SK-N-SH treated with all-trans-retinoic acid at 6 μM for 48 hours (cell line): ENCODE measurements around the gene CCL22.

Experiments used
- ATAC-seq: fragments of 200-7000 bp; cut with Tn5 transposase; 3 replicates; pipeline ENCODE4 v1.9.1; 2020; ENCODE audit warnings: mild to moderate bottlenecking, moderate library complexity
- ARNTL ChIP-seq: fragments of 450-650 bp; formaldehyde crosslinking; IDR thresholded peaks from 2 replicates; pipeline ENCODE4 v1.5.0; 2020; ENCODE audit warnings: low read depth, mild to moderate bottlenecking, moderate library complexity, borderline replicate concordance
- BACH2 ChIP-seq: fragments of 250-450 bp; sonication (Bioruptor Pico); IDR thresholded peaks from 2 replicates; pipeline ENCODE4 v1.9.0; 2021; ENCODE audit warnings: mild to moderate bottlenecking, borderline replicate concordance
- CREB5 ChIP-seq: fragments of 250-450 bp; sonication (Bioruptor Pico); IDR thresholded peaks from 2 replicates; pipeline ENCODE4 v1.5.1; 2020; ENCODE audit warnings: low read depth, mild to moderate bottlenecking, moderate library complexity
- CSDC2 ChIP-seq: fragments of 250-450 bp; sonication (Bioruptor Pico); IDR thresholded peaks from 2 replicates; pipeline ENCODE4 v1.5.0; 2020; ENCODE audit warnings: mild to moderate bottlenecking, moderate library complexity
- ESRRG ChIP-seq: fragments of 250-450 bp; sonication (Bioruptor Pico); IDR thresholded peaks from 2 replicates; pipeline ENCODE4 v1.6.1; 2021; ENCODE audit warnings: mild to moderate bottlenecking
- ISL1 ChIP-seq: fragments of 250-450 bp; sonication (Bioruptor Pico); IDR thresholded peaks from 2 replicates; pipeline ENCODE4 v2.1.2; 2022; ENCODE audit warnings: mild to moderate bottlenecking, moderate library complexity
- OSR1 ChIP-seq: fragments of 250-450 bp; sonication (Bioruptor Pico); IDR thresholded peaks from 2 replicates; pipeline ENCODE4 v1.8.0; 2022; ENCODE audit warnings: moderate library complexity, mild to moderate bottlenecking, inconsistent platforms
- POU6F1 ChIP-seq: fragments of 250-450 bp; sonication (Bioruptor Pico); IDR thresholded peaks from 2 replicates; pipeline ENCODE4 v1.8.0; 2021; ENCODE audit warnings: low read depth, mild to moderate bottlenecking, moderate library complexity, borderline replicate concordance
- PPARA ChIP-seq: fragments of 250-450 bp; sonication (Bioruptor Pico); IDR thresholded peaks from 2 replicates; pipeline ENCODE4 v1.5.0; 2020; ENCODE audit warnings: mild to moderate bottlenecking, borderline replicate concordance
- RARB ChIP-seq: fragments of 250-450 bp; sonication (Bioruptor Pico); IDR thresholded peaks from 2 replicates; pipeline ENCODE4 v1.8.0; 2021; ENCODE audit warnings: mild to moderate bottlenecking, moderate library complexity
- SNAI2 ChIP-seq: fragments of 250-450 bp; sonication (Bioruptor Pico); IDR thresholded peaks from 2 replicates; pipeline ENCODE4 v1.5.0; 2020; ENCODE audit warnings: mild to moderate bottlenecking, moderate library complexity
- TOX ChIP-seq: fragments of 250-450 bp; sonication (Bioruptor Pico); IDR thresholded peaks from 2 replicates; pipeline ENCODE4 v1.8.0; 2021; ENCODE audit warnings: mild to moderate bottlenecking, moderate library complexity, borderline replicate concordance
- ZC3H10 ChIP-seq: fragments of 250-450 bp; sonication (Bioruptor Pico); IDR thresholded peaks from 2 replicates; pipeline ENCODE4 v1.5.1; 2021; ENCODE audit warnings: mild to moderate bottlenecking, moderate library complexity
- ZFP3 ChIP-seq: fragments of 250-450 bp; sonication (Bioruptor Pico); IDR thresholded peaks from 2 replicates; pipeline ENCODE4 v1.5.0; 2020; ENCODE audit warnings: mild to moderate bottlenecking, moderate library complexity
- ZFP30 ChIP-seq: fragments of 450-650 bp; formaldehyde crosslinking; IDR thresholded peaks from 2 replicates; pipeline ENCODE4 v1.5.0; 2022; ENCODE audit warnings: mild to moderate bottlenecking, moderate library complexity
- ZNF565 ChIP-seq: fragments of 450-650 bp; formaldehyde crosslinking; conservative IDR thresholded peaks from 2 replicates; pipeline ENCODE4 v1.5.0; 2020; ENCODE audit warnings: low read depth, mild to moderate bottlenecking, moderate library complexity
- ZNF70 ChIP-seq: fragments of 450-650 bp; formaldehyde crosslinking; IDR thresholded peaks from 2 replicates; pipeline ENCODE4 v1.5.0; 2020; ENCODE audit warnings: mild to moderate bottlenecking, moderate library complexity
- ZNF8 ChIP-seq: fragments of 450-650 bp; formaldehyde crosslinking; IDR thresholded peaks from 2 replicates; pipeline ENCODE4 v1.5.0; 2020; ENCODE audit warnings: mild to moderate bottlenecking, moderate library complexity
- TF ChIP-seq, protein P1 (sequence below): fragments of 250-450 bp; sonication (Bioruptor Pico); IDR thresholded peaks from 2 replicates; pipeline ENCODE4 v1.8.0; 2020; ENCODE audit warnings: mild to moderate bottlenecking, moderate library complexity, borderline replicate concordance
- TF ChIP-seq, protein P2 (sequence below): fragments of 250-450 bp; sonication (Bioruptor Pico); IDR thresholded peaks from 2 replicates; pipeline ENCODE4 v1.5.1; 2021; ENCODE audit warnings: mild to moderate bottlenecking, moderate library complexity
- TF ChIP-seq, protein P3 (sequence below): fragments of 250-450 bp; sonication (Bioruptor Pico); IDR thresholded peaks from 2 replicates; pipeline ENCODE4 v1.5.0; 2020; ENCODE audit warnings: mild to moderate bottlenecking, moderate library complexity

CCL22 gene

GRCh38 chr16:57405097-57405496 lies 46.5 kb downstream of the CCL22 start (continued):
- TF ChIP-seq CREB5 (no peak), BACH2 (no peak), ZFP3 (CRISPR knock-in tag) (no peak)

DNA sequence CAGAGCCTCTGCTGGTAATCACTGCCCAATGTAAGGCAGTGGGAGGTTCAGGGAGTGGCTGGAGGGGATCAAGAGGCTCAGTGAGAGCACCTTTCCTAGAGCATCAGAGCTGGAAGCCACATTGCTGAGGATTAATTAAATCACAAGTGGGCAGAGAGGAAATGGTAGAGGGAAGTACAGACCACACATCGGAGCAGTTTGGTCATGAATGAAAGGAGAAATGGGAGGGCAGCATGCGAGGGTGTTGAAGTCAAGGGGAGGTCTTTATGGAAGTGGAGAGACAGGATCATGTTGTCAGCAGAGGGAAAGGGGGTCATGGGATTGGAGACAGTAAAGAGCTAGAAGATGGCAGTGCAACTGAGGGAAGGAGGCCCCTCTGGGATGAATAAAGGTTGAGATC lies 48.3 kb downstream of the CCL22 start:
- ATAC-seq: no peak
- TF ChIP-seq ZNF8 (CRISPR knock-in tag) (no peak), RARB (CRISPR knock-in tag) (no peak), ISL1 (CRISPR knock-in tag) (no peak), ZNF70 (CRISPR knock-in tag) (no peak), ZNF565 (CRISPR knock-in tag) (no peak), CSDC2 (CRISPR knock-in tag) (no peak), ZFP30 (no peak)
- TF ChIP-seq, protein P1, sequence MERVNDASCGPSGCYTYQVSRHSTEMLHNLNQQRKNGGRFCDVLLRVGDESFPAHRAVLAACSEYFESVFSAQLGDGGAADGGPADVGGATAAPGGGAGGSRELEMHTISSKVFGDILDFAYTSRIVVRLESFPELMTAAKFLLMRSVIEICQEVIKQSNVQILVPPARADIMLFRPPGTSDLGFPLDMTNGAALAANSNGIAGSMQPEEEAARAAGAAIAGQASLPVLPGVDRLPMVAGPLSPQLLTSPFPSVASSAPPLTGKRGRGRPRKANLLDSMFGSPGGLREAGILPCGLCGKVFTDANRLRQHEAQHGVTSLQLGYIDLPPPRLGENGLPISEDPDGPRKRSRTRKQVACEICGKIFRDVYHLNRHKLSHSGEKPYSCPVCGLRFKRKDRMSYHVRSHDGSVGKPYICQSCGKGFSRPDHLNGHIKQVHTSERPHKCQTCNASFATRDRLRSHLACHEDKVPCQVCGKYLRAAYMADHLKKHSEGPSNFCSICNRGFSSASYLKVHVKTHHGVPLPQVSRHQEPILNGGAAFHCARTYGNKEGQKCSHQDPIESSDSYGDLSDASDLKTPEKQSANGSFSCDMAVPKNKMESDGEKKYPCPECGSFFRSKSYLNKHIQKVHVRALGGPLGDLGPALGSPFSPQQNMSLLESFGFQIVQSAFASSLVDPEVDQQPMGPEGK (CRISPR knock-in tag): no peak

GRCh38 chr16:57407521-57408353 lies 49.2 kb downstream of the CCL22 start:
- TF ChIP-seq TOX (CRISPR knock-in tag): no peak
- TF ChIP-seq ARNTL (CRISPR knock-in tag): no peak
- TF ChIP-seq SNAI2 (CRISPR knock-in tag): no peak
- no peak for TF ChIP-seq ZFP30
- TF ChIP-seq, protein P1 (CRISPR knock-in tag): no peak
- no peak for TF ChIP-seq ESRRG (CRISPR knock-in tag)
- no peak for TF ChIP-seq ZNF565 (CRISPR knock-in tag)
- TF ChIP-seq ZNF70 (CRISPR knock-in tag): no peak
- no peak for TF ChIP-seq BACH2
- TF ChIP-seq, protein P2, sequence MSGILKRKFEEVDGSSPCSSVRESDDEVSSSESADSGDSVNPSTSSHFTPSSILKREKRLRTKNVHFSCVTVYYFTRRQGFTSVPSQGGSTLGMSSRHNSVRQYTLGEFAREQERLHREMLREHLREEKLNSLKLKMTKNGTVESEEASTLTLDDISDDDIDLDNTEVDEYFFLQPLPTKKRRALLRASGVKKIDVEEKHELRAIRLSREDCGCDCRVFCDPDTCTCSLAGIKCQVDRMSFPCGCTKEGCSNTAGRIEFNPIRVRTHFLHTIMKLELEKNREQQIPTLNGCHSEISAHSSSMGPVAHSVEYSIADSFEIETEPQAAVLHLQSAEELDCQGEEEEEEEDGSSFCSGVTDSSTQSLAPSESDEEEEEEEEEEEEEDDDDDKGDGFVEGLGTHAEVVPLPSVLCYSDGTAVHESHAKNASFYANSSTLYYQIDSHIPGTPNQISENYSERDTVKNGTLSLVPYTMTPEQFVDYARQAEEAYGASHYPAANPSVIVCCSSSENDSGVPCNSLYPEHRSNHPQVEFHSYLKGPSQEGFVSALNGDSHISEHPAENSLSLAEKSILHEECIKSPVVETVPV (CRISPR knock-in tag): no peak
- TF ChIP-seq, protein P3, sequence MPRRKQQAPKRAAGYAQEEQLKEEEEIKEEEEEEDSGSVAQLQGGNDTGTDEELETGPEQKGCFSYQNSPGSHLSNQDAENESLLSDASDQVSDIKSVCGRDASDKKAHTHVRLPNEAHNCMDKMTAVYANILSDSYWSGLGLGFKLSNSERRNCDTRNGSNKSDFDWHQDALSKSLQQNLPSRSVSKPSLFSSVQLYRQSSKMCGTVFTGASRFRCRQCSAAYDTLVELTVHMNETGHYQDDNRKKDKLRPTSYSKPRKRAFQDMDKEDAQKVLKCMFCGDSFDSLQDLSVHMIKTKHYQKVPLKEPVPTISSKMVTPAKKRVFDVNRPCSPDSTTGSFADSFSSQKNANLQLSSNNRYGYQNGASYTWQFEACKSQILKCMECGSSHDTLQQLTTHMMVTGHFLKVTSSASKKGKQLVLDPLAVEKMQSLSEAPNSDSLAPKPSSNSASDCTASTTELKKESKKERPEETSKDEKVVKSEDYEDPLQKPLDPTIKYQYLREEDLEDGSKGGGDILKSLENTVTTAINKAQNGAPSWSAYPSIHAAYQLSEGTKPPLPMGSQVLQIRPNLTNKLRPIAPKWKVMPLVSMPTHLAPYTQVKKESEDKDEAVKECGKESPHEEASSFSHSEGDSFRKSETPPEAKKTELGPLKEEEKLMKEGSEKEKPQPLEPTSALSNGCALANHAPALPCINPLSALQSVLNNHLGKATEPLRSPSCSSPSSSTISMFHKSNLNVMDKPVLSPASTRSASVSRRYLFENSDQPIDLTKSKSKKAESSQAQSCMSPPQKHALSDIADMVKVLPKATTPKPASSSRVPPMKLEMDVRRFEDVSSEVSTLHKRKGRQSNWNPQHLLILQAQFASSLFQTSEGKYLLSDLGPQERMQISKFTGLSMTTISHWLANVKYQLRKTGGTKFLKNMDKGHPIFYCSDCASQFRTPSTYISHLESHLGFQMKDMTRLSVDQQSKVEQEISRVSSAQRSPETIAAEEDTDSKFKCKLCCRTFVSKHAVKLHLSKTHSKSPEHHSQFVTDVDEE (CRISPR knock-in tag): no peak
- no peak for TF ChIP-seq ZC3H10 (CRISPR knock-in tag)
- ATAC-seq: no peak

DNA sequence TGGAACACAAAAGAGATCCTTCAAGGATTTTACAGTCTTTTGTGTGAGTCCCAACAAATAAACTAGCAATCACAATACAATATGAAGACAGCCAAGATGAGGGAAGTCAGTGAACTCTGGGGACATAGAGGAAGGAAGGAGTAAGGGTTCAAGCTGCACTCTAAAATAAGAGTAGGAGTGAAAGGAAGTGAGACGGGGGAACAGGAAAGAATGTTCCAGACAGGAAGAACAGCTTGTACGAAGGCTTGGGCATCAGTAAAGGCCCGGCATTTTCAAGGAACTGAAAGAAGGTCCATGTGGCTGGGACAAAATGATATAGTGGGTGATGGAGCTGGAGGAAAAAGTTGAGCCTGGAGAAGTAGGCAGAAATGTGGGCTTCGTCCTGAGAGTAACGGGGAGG lies 50.5 kb downstream of the CCL22 start:
- ATAC-seq: no peak
- TF ChIP-seq OSR1 (CRISPR knock-in tag) (no peak), ISL1 (CRISPR knock-in tag) (no peak), CSDC2 (CRISPR knock-in tag) (no peak), ZFP30 (no peak), POU6F1 (CRISPR knock-in tag) (no peak), ARNTL (CRISPR knock-in tag) (no peak), ZNF70 (CRISPR knock-in tag) (no peak), ZC3H10 (CRISPR knock-in tag) (no peak), ZNF565 (CRISPR knock-in tag) (no peak), PPARA (CRISPR knock-in tag) (no peak), ZFP3 (CRISPR knock-in tag) (no peak), BACH2 (no peak), ESRRG (CRISPR knock-in tag) (no peak)
- TF ChIP-seq, protein P1 (CRISPR knock-in tag): no peak
